Measurements from ENCODE around the gene DNAJB6.

DNA sequence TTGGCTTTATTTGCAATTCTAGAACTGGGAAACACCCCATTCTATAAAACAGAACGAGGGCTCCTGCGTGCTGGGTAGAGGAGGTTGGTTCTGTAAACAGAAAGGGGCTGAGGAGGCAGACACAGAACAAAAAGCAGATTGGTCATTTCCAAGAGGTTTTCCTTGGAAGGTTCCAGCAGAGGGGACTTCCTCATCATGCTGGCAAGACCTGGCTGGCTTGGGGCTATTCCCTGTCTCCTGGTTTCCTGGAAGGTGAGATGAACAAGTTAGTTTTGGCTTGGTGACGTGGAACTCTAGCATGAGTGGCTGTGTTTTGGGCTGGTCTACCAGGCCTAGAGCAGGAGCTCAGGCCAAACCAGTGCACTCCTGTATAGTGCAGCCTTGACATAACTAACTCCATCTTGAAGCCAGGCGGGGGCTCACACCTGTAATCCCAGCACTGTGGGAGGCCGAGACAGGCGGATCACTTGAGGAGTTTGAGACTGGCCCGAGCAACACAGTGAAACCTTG is 26.1 kb upstream of the DNAJB6 start:
- TF ChIP-seq USF2 (IDR thresholded peaks at IDR 0.05; ENCODE audit: low read depth, low read length): no peak
- no peak for TF ChIP-seq CTCF (conservative IDR thresholded peaks at IDR 0.05; ENCODE audit: low read depth, low read length)
- TF ChIP-seq RCOR1 (IDR thresholded peaks at IDR 0.05; ENCODE audit: insufficient replicate concordance, low read length): no peak
- no peak for TF ChIP-seq POLR2A (IDR thresholded peaks at IDR 0.05; ENCODE audit: low read depth, low read length)
- no peak for TF ChIP-seq RAD21 (IDR thresholded peaks at IDR 0.05; ENCODE audit: low read length)
- no peak for TF ChIP-seq MAFK (IDR thresholded peaks at IDR 0.05; ENCODE audit: low read depth, low read length)

All from IMR-90 (cell line).